ENCODE measurements around the gene B3GNT5. TPM values are rescaled to one million over a fixed set of nuclear protein-coding genes. Genes with fewer than 3 reads are reported as not detected.
A peak's percentile ranks its signal among the peaks of the same experiment; 100 is the strongest.

B3GNT5 gene
- total and polyA plus RNA-seq, 9 of the 15 experiments (the other 6 are each of a cell fraction or from before 2014, with no cell fraction given): 8.8 to 23.8 (median 14.4) TPM

DNA sequence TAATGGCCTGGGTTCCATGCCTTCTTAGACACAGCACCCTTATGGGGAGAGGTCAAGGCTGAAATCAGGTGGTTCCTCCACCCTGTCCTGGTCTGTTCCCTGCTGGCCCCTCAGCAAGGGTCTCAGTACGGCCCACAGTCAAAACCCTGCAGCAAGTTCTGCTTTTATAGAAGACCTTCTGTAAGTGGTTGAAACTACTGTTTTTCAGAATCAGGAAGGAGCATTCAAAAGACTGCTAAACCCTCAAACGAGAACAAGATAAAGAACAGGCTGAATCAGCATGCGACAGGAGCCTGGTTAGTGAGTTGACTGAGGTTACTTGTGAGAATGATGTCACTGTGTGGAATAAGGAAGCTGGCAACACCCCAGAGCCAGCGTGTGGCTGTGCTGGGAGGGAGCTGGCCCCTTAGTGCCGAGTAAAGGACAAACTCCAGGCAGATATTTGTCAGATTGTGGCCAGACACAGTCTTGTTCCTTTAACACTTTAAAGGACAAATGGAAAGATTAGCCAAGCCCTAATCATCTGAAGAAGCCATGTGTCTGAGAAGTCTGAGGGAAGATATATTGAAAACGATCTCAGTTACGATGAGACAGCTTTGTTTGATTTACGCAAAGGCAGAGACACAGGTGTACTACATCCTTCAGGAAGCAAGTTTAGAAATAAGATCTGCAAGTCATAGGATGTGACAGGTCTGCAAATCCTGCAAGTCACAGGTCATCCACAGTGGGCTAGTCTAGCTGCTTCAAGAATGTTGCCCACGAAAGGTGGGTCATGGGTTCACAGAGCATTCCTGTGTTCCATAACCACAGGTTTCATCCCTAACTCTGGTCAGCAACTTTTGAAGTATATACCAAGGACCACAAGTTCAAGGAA, 54.0 kb downstream of the B3GNT5 start (continued):
- TF ChIP-seq IRF1 (CRISPR knock-in tag; IDR thresholded peaks at IDR 0.05; ENCODE audit: borderline replicate concordance) (no peak), PPARD (CRISPR knock-in tag; IDR thresholded peaks at IDR 0.05) (no peak), CHD1 (IDR thresholded peaks at IDR 0.05; ENCODE audit: low read length) (no peak), C11orf30 (IDR thresholded peaks at IDR 0.05; ENCODE audit: low read depth) (peak; percentile 90), SRSF9 (IDR thresholded peaks at IDR 0.05; ENCODE audit: borderline replicate concordance, low read depth, low read length) (no peak), KLF6 (CRISPR knock-in tag; IDR thresholded peaks at IDR 0.05; ENCODE audit: borderline replicate concordance) (no peak), DNMT1 (IDR thresholded peaks at IDR 0.05) (no peak), PRPF4 (IDR thresholded peaks at IDR 0.05; ENCODE audit: insufficient read depth, low read depth, low read length, poor library complexity, severe bottlenecking) (no peak), FOXJ2 (tag; IDR thresholded peaks at IDR 0.05) (no peak), SP2 (IDR thresholded peaks at IDR 0.05; ENCODE audit: extremely low read depth, low read depth, low read length, poor library complexity, severe bottlenecking) (no peak), MTA2 (IDR thresholded peaks at IDR 0.05; ENCODE audit: low read depth) (no peak), LEF1 (IDR thresholded peaks at IDR 0.05) (peak; percentile 79; the same call in 1 of the 2 replicates), MITF (IDR thresholded peaks at IDR 0.05) (no peak), SRSF7 (optimal IDR thresholded peaks at IDR 0.05; ENCODE audit: low read depth, low read length) (no peak), CXXC5 (CRISPR knock-in tag; IDR thresholded peaks at IDR 0.05) (peak; percentile 56)
- TF ChIP-seq, protein P1, sequence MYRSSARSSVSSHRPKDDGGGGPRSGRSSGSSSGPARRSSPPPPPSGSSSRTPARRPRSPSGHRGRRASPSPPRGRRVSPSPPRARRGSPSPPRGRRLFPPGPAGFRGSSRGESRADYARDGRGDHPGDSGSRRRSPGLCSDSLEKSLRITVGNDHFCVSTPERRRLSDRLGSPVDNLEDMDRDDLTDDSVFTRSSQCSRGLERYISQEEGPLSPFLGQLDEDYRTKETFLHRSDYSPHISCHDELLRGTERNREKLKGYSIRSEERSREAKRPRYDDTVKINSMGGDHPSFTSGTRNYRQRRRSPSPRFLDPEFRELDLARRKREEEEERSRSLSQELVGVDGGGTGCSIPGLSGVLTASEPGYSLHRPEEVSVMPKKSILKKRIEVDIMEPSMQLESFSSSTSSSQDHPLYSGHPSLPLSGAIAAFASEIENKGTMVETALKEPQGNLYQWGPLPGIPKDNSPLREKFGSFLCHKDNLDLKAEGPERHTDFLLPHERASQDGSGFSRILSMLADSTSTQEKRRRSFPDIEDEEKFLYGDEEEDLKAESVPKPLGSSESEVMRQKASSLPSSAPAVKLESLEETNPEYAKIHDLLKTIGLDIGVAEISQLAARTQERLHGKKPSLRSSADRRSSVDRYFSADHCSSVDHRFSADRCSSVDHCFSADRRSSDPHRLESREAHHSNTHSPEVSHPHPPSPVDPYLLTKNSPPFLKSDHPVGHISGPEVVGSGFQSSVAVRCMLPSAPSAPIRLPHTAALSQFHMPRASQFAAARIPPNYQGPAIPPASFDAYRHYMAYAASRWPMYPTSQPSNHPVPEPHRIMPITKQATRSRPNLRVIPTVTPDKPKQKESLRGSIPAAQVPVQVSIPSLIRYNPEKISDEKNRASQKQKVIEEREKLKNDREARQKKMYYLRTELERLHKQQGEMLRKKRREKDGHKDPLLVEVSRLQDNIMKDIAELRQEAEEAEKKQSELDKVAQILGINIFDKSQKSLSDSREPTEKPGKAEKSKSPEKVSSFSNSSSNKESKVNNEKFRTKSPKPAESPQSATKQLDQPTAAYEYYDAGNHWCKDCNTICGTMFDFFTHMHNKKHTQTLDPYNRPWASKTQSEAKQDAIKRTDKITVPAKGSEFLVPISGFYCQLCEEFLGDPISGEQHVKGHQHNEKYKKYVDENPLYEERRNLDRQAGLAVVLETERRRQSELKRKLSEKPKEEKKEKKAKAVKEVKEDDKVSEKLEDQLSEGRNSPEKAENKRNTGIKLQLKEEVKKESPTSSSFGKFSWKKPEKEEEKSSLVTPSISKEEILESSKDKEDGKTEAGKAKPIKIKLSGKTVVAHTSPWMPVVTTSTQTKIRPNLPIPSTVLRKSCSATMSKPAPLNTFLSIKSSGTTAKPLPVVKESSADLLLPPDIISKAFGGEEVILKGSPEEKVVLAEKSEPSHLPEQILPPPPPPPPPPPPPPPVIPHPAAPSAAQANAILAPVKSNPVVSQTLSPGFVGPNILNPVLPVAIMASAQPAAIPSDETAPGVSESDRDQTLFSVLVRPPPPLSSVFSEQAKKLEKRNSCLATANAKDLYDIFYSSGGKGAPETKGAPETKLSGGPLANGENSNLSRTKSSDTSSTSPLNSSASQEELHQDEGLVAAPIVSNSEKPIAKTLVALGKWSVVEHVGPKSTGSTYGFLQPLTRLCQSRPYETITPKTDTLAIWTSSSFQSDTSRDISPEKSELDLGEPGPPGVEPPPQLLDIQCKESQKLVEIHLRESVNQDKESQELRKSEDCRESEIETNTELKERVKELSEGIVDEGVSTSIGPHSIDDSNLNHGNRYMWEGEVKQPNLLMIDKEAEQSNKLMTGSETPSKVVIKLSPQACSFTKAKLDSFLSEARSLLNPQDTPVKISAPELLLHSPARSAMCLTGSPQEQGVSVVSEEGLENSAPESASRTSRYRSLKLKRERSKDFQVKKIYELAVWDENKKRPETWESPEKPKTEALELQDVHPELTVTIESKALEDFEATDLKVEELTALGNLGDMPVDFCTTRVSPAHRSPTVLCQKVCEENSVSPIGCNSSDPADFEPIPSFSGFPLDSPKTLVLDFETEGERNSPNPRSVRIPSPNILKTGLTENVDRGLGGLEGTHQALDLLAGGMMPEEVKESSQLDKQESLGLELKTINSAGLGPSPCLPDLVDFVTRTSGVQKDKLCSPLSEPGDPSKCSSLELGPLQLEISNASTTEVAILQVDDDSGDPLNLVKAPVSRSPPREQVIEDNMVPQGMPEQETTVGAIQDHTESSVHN (IDR thresholded peaks at IDR 0.05; ENCODE audit: borderline replicate concordance in 1 of 2, low read depth in 1 of 2): peak in 1 of 2 experiments; percentile 78; a peak in 1 of 4 replicates
